Omental fat pad (tissue), 4 donors: Measurements from ENCODE around the gene COQ7. TPM values are rescaled to one million over a fixed set of nuclear protein-coding genes. Genes with fewer than 3 reads are reported as not detected.
A peak's percentile ranks its signal among the peaks of the same experiment; 100 is the strongest.

Experiments
- ATAC-seq: fragments of 150-250 bp; one replicate; pipeline ENCODE4 v1.9.1; 2016; ENCODE audit warnings: mild to moderate bottlenecking, moderate library complexity; ENCODE audit not compliant: low FRiP score
- DNase-seq: peaks from one replicate; pipeline ENCODE4 v3.0.0-alpha.2; 2019; ENCODE audit warnings: low spot score
- CTCF ChIP-seq, 3 donors: fragments of 450-650 bp; IDR thresholded peaks; one replicate each; pipeline ENCODE4 v1.5.1; 2016 to 2017; ENCODE audit warnings: antibody characterized with exemption in 3 of 3, mild to moderate bottlenecking in 3 of 3, moderate library complexity in 2 of 3
- total RNA-seq, 4 donors: library from RNA; depleted of rRNA; stranded (reverse); fragments of >200 nt; gene quantifications; one replicate each; pipeline ENCODE4 v1.1.0, GENCODE V29; 2016

COQ7 gene
- total RNA-seq: 10 to 100 TPM; 11.0 to 17.4 (median 11.9) TPM

- DNase-seq: peak; percentile 96
- ATAC-seq: peak; percentile 99
- TF ChIP-seq CTCF (IDR thresholded peaks at IDR 0.05): no peak
These were observed at the start of gene COQ7 for GRCh38 chr16:19067349-19068236. COQ7 (plus strand) TSS chr16:19067614; CDS start chr16:19067665, 51 bp downstream.

- no peak for ATAC-seq
- no peak for DNase-seq
- TF ChIP-seq CTCF (IDR thresholded peaks at IDR 0.05): no peak
These were observed 46.7 kb upstream of the COQ7 start for GRCh38 chr16:19020689-19021088.

- no peak for TF ChIP-seq CTCF (IDR thresholded peaks at IDR 0.05)
- DNase-seq: no peak
- no peak for ATAC-seq
These were observed 45.7 kb upstream of the COQ7 start for GRCh38 chr16:19021747-19022146.

- no peak for TF ChIP-seq CTCF (IDR thresholded peaks at IDR 0.05)
- no peak for ATAC-seq
- DNase-seq: no peak
These were observed 40.0 kb upstream of the COQ7 start for GRCh38 chr16:19027416-19027815.

- TF ChIP-seq CTCF (IDR thresholded peaks at IDR 0.05): no peak
- ATAC-seq: no peak
- no peak for DNase-seq
These were observed 37.4 kb upstream of the COQ7 start for GRCh38 chr16:19029980-19030379.

- no peak for TF ChIP-seq CTCF (IDR thresholded peaks at IDR 0.05)
- no peak for ATAC-seq
- no peak for DNase-seq
These were observed 35.7 kb upstream of the COQ7 start for GRCh38 chr16:19031738-19032137.

- no peak for TF ChIP-seq CTCF (IDR thresholded peaks at IDR 0.05)
- ATAC-seq (no peak), DNase-seq (no peak)
These were observed 33.7 kb upstream of the COQ7 start for GRCh38 chr16:19033761-19034160.
